DMS 273 treated with DMSO at 0.1 percent for 48 hours (cell line): ENCODE results near the gene TTC39B.

Source experiments
- DNase-seq: peaks from one replicate; lab custom pipeline; 2025; lab: John Stamatoyannopoulos, UW

Gene TTC39B

DNA sequence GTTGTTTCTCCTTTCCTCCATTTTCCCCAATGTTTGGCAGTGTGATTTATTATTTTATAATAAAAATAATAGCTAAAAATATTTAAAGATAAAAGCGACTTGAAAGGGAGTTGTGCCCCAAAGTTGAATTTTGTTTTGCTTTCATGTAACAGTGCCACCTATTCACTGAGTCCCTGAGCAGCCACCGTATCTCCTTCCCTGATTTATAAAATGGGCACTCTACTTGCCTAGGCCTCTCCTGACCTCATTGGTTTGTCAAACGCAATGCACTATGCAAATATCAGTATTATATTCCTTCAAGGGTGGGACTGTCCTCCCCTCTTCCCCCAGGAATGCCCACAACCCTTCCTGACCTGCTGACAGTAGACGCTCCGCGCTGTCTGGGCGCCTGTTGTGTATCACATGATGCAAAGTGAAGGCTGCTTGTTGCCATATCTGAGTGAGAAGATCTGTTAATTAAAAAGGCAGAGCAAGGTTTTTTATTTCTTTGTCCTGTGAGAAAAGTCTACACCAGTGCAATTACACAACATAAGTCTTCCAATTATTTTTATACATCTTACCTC lies 81.4 kb downstream of the TTC39B start:
- no peak for DNase-seq

DNA sequence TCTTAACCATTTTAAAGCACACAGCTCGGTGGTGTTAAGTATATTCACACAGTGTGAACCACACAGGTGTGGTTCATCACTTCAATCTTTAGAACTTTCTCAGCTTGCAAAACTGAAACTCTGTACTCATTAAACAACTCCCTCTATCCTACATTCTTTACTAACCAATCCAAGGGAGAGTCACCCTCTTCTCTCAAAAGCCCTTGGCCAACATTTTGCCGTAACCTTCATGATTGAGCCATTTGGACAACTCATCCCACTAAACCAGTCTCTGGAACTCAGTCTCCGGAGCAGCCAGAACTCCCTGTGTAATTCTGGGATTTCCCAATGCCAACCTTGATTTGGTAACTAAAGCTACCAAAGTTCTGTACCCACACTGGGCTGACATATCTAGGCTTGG lies 84.7 kb downstream of the TTC39B start:
- DNase-seq = no peak

DNA sequence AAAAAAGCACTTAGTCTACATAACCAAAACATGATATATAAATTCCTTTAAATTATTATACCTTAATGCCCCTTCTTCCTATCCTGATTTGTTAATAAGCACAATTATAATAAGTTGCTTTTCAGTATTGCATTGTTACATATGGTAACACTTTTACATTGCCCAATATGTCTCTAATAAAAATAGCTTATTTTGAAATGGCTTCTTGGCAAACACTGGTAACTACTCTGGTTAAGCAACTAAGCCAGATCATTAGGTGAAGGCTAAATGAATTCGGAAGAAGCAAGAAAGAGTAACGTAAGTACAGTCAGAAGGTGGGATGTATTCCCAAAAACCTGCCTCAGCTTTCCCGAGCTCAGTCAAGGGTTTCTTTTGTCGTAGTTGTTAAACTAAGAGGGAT lies 85.3 kb downstream of the TTC39B start:
- no peak for DNase-seq

DNA sequence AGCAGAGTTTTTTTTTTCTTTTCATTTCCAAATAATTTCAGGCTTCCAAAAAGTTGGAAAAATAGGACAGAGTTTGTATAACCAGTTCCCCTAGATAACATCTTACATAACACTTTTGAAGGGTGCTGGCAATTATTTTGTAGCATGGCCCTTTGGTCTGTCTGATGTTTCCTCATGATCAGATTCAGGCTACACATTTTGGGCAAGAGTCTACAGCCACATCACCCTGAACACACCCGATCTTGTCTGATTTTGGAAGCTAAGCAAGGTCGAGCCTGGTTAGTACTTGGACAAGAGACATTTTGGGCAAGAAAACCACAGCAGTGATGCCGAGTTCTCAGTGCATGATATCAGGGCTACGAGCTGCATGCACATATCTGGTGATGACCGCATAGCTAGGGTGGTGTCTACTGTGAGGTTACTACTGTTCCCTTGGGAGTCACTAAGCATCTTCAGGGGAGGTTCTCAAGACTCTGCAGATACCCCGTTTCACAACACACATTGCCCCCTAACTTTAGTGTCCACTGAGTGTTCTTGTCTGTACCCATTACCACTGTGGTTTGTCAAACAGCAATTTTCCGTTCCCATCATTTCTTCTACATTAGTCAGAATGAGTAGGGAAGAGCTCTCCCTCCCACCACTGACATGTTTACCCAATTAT lies 86.2 kb downstream of the TTC39B start:
- no peak for DNase-seq

DNA sequence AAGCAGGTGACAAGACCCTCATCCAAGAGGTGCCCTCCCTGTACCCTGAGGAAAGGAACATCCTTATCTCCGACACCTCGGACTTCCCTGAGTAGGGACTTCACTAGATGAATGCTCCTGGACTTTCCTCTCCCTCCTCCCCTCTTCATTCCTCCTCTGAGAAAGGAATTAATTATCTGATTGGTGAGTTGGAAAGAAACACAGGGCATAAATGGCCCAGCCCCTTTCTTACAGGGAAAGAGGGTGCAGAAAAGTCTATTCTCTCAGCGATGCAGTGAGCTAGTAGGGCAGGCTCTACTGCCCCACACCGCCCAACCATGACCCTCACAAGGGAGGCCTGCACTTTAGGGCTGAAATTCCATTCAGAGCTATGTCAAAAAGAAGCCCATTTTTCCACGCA lies 87.5 kb downstream of the TTC39B start:
- DNase-seq = no peak

DNA sequence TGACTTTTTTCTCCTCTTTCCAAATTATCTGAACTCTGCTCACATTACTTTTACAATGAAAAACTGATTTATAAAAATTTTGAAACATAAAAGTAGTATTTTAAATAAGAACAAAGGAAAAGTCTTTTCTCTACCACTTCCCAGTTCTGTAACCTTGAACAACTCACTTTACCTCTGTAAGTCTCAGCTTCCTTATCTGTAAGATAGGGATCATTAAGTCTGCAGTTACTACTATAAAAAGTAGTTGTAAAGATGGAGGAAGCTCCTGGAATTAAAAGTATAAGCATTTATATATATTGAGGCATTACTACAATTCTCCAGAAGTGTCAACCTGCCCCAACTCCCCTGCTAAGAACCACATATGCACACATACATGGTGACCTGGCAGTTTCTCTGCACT lies 88.0 kb downstream of the TTC39B start:
- DNase-seq = no peak

DNA sequence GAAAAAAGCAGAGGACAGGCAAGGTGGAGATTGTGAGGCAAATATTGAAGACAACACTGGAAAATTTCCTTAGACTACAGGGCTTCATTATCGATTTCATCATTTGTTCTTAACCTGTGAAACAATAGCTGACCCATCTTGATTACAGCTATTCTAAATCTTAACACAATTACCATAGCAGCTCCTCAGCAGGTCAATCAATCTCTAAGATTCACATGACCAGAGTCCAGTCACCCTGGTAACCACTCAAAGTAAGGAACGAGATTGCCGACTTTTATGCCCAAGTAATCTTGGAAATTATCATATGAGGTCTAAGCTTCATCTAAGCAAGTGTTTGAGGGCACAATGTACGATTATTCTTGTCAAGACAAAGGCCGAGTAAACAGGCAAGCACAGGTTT lies 93.8 kb downstream of the TTC39B start:
- no peak for DNase-seq

DNA sequence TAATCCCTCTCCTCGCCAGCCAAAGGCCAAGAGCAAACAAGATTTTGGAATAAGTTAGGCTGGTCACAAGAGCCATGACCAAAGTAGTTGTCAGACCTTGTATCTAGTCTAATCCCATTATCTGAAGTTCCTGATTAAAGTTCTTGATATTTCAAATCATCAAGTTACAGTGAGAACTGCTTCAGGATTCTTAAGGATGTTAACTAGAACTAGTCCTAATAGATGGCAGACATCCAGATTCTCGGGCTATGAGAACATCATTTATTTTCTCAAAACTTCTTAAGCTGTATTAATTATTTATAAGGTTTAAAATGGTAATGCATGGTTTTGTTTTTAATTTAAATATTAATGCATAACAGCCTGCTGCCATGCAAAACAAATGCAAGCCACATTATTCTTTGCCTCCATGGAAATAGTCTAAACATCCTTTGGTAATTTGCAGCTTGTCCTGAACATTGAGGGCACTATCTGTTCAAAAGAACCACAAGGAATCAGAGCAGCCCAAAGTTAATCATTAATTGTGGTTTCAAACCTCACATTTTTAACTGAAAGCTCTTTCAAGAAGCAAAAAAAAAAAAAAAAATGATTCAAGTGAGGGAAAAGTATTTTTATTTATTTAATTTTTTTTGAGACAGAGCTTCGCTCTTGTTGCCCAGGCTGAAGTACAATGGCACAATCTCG lies 95.1 kb downstream of the TTC39B start:
- DNase-seq = no peak

DNA sequence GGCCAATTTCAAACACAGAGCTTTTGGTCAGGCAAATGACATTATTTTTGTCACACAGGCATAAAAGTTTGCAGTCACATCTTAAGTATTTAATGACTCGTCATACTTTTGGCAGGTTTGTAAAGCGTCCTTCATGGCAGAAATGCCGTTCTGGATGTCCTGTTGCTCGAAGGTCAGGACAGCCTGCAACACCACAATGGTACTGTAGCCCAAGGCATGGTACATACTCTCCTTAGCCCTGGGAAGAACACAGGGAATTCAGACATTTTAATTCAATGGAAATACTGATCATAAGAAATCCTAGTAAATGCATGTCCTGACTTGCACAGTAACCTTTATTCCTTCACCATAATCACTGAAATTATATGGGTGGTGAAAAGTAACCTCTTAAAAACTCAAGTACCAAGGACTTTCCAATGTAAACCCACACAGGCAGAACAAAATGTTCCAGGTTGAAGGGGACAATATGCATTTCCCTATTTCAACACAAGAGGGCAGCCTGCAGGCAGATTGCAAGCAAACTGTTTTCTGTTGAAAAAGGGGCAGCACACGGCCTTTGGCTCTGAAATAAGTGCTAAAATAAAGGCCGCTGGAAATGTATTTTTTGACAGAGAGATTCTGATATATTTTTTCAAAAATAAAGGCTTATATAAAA lies 95.7 kb downstream of the TTC39B start:
- DNase-seq = peak; percentile 44

DNA sequence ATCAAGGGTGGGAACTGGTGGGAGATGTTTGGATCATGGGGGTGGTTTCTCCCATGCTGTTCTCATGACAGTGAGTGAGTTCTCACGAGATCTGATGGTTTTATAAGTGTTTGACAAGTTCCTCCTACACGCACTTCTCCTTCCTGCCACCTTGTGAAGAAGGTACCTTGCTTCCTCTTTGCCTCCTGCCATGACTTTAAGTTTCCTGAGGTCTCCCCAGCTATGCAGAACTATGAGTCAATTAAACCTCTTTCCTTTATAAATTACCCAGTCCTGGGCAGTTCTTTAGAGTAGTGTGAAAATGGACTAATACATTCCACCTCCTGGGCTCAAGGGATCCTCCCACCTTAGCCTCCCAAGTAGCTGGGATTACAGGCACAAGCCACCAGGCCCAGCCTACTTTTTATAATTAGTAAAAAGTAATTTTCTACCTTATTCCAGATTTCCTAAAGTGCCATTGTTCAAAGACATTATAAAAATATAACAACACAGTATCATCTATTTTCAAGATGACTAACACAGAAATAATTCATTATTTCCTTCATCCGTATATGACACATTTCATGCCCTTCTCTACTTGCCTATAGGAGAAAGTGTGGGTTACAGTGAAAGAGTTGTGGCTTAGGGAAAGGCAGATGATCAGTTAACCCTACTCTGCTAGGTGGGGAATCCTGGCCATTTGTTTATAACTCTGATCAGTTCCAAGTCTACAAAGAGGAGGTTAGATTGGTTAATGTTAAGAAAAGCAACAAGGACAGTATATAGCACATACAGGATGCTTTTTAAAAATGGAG lies 99.9 kb downstream of the TTC39B start:
- DNase-seq = no peak

DNA sequence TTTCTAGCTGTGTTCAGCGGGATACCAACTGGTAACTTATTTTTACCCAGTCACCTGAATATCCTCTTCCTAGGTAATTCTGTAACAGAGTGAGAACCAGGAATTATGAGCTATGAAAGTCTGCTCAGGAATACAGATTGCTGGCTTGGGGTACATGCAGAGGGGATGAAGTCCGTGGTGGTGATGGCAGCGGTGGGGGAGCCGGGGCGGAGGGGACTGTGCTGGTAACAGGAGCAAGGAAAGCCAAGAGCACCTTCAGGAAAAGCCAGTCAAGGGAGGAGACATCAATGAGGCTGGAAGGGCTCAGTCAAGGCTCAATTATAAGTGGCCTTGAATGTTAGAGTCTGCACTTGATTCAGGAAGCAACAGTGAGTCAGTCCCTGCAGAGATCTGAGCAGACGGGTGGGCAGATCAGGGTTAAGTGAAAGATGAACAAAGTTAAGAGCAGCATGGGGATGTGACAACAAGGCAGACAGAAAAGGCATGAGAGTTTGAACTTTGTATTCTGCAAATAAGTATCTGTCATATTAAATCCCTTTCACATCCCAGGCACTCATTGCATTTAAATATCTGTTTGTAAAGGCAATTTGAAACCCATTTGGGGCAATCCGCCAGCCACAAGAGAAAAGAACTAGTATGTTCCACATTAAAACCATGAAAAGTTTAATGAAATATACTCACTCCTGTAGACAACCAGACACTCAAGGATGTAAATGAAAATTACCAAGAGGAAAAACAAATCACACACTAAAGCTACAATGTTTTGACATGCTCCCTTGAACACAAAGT lies 101.2 kb downstream of the TTC39B start:
- DNase-seq = no peak

DNA sequence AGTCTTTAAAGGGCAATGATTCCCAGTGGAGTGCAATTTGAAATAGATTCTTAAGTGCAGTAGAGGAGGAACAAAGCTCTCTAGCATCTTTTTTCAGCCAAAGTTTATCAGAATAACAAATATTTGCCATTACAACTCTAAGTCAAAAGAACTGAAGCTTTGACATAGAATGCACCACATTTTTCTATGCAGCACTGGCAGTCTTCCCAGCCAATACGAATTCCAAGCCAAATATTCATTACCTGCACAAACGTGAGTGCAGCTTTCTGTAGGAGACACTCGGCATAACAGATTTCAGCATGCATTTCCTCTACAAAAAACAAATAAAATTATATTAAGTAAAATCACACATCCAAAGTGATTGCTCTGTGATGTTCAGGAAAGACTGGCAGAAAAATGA lies 103.4 kb downstream of the TTC39B start:
- DNase-seq = no peak

DNA sequence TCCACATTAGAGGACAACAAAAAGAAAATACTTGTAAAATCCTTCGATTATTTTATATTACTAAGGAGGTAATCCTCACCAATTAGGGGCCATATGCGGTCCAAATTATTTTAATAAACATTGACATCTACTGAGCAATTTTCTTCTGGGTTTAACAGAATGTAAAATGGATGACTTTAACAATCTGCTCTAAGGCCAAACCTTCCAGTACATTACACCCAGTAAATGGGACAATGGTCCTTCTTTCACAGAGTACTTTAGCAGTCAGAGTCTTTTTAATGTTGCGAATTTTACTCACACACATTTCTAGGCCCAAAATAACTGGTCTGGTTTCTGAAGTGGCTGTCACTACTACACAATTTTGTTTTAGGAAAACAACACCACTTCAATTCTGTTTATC lies 106.9 kb downstream of the TTC39B start:
- DNase-seq = no peak

DNA sequence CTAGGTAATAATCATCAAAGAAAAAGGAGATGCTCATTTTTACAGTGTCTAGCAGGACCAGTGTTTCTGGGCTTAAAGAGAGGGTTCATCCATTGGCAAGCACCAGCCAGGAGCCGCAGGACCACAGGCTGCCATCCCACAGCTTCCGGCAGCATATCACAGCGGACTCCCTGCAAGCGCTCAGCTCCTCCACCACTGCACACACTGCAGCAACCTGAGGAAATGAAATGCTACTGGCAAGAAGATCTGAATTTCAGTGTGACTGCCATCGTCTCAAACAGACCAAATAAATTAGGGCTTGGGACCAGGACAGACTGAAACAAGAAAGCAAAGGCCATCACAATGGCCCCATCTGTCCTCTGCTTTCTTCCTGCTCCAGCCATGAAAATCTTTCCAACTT lies 114.2 kb downstream of the TTC39B start:
- no peak for DNase-seq

DNA sequence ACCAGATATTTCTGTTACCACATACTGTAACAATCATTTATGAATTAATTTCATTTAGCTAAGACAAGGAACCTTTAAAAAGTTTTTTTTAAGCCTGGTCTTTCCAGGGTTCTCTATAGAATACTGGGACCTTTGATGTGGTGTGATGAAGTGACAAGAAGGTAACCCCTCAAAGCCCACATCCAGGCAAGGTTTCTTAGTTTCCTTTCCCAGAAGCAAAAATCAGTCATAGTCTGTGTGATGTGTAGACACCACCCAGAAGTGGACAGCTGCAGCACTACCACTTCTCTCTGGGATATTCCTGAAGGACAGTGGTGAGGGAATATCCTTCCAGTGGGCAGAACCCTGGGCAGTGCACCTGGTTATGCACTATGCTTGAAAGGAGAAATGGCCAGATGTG lies 115.6 kb downstream of the TTC39B start:
- no peak for DNase-seq

DNA sequence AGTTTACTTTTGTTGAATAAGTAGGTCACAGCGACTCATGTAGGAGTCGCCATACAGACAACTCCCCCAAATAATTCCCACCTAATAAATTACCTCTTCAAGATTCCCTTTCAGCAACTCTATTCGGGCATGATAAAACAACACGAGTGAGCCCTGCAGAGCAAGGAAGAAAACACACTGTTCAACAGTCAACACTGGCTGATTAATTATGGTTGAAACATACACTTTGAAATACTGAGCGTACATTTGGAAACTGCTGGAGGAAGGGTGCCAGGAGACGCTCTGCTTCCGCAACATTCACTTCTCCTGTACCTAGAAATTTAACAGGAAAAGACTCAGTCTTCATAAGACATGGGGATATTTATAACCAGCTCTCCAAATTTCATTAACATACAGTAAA lies 117.5 kb downstream of the TTC39B start:
- DNase-seq = no peak

DNA sequence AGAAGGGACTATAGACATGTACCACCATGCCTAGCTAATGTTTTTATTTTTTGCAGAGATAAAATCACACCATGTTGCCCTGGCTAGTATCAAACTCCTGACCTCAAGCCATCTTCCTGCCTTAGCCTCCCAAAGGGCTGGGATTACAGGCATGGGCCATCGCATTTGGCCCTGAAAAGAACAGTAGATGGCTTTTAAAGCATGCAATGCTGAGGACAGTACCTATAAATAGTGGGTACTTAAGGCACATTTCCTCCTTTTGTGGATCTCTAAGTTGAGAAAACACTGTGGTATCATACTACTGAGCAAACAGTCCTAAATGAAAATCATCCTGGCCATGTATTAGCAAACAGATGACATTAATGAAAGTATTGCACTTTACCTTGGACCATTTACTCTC lies 119.4 kb downstream of the TTC39B start:
- no peak for DNase-seq

DNA sequence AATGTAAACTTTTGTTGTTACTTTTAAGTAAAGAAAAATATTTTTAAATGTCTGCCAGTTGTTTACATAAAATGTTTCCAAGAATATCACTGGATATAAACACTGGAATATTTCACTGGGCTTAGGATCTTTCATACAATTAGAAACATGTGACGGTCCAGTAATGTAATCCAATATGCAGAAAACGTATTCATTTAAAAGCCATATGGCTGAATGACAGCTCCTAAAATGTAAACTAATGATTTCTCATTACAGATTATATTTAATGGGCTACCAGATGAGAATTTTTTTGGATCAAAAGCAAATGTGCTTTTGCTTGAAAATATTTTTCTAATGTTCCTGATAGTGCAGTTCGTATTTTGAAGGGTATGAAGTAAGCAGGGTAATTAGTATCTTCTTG lies 124.3 kb downstream of the TTC39B start:
- DNase-seq = peak; percentile 59

DNA sequence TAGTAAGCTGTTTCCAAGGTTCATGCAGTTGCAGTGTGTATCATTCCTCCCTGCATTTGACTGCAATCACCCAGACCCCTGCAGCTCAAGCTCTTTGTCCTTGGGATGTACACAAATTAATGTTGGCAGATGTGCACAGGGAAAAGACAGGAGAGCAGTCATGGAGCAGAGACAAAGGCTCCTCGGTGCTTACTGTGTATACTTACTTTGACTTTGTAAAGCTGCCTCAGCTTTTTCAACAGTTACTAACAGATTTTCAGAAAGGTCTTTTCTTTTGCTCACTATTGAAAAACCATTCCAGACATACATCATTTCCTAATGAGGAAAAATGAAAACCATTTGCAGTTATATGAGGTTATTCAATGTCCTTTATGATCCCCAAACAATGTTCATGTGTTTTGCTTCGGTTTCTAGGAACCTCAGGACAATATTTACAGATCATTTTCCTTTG lies 124.9 kb downstream of the TTC39B start:
- peak; percentile 29 for DNase-seq

DNA sequence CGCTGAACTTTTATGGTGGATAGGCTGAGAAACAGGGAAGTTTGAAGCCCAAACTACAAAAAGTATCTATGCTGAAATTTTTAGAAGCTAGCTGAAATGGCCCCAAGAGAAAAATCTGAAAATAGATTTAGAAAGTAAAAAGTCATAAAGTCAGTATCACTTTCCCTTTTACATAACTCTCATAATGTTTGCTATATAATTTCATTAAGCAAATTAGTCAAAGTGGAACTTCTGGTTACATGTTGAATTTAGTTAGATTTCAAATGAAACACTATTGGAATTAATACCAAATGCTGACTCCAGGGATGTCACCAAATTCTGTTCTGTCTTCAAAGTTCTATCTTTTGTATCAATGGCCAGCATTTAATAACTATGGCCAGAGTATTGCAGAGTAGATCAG lies 126.9 kb downstream of the TTC39B start:
- DNase-seq = no peak

DNA sequence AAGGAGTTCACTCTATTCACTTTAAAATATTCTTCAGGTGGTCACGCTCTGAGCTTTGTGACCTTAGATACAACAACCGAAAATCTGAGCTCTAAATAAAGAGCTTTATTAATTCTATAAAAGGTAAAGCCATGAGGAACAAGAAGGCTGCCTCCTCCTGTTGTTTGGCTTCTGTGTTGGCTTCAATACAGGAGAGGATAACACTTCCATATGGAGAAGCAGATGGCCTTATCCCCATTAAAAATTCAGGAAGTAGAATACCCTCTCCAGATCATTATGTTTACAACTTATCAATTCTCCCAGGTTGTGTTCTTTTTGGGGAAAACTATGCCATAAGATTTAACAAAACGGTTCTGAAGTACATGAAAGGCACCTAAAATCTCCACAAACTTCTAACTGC lies 128.4 kb downstream of the TTC39B start:
- DNase-seq = peak; percentile 95

DNA sequence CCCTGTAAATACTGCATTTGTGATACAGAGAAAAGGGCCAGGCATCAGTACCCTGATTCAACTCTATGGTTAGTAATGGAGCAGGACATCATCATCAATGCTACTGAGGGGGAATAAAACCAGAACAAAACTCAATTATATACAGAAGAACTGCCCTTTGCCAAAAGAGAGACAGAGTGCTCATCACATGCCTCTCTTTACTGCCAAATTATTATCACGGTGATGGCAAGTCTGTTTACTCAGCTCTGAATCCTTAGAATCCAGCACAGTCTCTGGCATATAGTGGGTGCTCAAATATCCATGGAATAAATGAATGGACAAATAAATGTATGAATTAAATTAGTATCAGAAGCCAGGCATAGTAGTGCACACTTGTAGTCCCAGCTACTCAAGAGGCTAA lies 130.2 kb downstream of the TTC39B start:
- no peak for DNase-seq
